ENCODE measurements around the gene PRSS1.

Gene PRSS1

DNA sequence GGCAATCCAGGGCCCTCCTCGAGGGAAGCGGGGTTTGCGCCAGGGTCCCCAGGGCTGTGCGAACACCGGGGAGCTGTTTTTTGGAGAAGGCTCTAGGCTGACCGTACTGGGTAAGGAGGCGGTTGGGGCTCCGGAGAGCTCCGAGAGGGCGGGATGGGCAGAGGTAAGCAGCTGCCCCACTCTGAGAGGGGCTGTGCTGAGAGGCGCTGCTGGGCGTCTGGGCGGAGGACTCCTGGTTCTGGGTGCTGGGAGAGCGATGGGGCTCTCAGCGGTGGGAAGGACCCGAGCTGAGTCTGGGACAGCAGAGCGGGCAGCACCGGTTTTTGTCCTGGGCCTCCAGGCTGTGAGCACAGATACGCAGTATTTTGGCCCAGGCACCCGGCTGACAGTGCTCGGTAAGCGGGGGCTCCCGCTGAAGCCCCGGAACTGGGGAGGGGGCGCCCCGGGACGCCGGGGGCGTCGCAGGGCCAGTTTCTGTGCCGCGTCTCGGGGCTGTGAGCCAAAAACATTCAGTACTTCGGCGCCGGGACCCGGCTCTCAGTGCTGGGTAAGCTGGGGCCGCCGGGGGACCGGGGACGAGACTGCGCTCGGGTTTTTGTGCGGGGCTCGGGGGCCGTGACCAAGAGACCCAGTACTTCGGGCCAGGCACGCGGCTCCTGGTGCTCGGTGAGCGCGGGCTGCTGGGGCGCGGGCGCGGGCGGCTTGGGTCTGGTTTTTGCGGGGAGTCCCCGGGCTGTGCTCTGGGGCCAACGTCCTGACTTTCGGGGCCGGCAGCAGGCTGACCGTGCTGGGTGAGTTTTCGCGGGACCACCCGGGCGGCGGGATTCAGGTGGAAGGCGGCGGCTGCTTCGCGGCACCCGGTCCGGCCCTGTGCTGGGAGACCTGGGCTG, 47.5 kb downstream of the PRSS1 start:
- DNase-seq: no peak

DNA sequence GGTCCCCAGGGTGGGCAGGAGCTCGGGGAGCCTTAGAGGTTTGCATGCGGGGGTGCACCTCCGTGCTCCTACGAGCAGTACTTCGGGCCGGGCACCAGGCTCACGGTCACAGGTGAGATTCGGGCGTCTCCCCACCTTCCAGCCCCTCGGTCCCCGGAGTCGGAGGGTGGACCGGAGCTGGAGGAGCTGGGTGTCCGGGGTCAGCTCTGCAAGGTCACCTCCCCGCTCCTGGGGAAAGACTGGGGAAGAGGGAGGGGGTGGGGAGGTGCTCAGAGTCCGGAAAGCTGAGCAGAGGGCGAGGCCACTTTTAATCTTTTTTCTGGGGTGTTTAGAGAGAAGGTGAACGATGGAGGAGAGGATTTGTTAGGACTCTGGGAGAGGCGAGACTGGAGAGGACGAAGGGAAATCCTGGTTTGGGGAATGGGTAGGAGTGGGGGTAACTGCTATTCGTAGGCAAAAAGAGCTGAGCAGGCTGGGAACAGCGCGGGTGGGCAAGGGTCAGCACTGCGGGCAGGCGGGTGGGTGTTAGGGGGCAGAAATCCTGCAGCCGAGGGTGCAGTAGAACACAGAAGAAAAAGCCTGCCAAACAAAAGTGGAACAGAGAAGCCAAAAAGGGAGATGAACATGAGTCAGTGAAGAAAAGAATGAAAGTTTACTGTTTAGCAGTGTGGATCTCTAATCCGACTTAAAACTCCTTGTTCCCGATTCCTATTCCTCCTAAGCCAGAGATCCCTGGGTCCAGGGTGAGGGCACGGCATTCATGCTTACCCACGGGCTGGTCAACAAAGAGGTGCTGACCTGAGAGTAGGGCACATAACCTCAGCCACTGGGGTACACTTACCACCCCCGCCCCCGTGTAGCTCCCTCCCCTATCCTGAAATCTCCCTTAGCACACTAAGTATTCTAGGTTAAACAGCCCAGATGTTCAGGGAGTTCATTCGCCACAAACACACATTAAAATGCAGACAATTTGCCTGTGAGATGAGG, 48.4 kb downstream of the PRSS1 start:
- peak in 1 of 6 experiments; percentile 35 for DNase-seq

- DNase-seq: peak in 2 of 6 experiments; percentile 29 to 36
These were observed 49.5 kb downstream of the PRSS1 start for GRCh38 chr7:142798451-142799436.

- no peak for DNase-seq
These were observed 50.2 kb downstream of the PRSS1 start for GRCh38 chr7:142799437-142799835.

GRCh38 chr7:142800088-142800487, 50.8 kb downstream of the PRSS1 start:
- DNase-seq: peak in 1 of 6 experiments; percentile 21

DNA sequence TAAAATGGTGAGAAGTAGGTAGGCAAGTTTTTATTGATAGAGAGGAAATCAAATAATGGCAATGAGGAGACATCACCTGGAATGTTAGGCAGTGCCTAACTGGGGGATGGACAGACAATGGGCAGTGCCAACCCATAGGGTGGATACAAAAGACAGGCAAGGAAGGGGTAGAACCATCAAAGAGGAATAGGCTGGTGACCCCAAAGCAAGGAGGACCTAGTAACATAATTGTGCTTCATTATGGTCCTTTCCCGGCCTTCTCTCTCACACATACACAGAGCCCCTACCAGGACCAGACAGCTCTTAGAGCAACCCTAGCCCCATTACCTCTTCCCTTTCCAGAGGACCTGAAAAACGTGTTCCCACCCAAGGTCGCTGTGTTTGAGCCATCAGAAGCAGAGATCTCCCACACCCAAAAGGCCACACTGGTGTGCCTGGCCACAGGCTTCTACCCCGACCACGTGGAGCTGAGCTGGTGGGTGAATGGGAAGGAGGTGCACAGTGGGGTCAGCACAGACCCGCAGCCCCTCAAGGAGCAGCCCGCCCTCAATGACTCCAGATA, 51.5 kb downstream of the PRSS1 start:
- DNase-seq: no peak

DNA sequence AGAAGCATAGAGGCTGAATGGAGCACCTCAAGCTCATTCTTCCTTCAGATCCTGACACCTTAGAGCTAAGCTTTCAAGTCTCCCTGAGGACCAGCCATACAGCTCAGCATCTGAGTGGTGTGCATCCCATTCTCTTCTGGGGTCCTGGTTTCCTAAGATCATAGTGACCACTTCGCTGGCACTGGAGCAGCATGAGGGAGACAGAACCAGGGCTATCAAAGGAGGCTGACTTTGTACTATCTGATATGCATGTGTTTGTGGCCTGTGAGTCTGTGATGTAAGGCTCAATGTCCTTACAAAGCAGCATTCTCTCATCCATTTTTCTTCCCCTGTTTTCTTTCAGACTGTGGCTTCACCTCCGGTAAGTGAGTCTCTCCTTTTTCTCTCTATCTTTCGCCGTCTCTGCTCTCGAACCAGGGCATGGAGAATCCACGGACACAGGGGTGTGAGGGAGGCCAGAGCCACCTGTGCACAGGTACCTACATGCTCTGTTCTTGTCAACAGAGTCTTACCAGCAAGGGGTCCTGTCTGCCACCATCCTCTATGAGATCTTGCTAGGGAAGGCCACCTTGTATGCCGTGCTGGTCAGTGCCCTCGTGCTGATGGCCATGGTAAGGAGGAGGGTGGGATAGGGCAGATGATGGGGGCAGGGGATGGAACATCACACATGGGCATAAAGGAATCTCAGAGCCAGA, 52.5 kb downstream of the PRSS1 start:
- no peak for DNase-seq

- DNase-seq: no peak
These were observed 53.0 kb downstream of the PRSS1 start for GRCh38 chr7:142802301-142802700.
